ENCODE measurements around the gene FRMD4B. TPM values are rescaled to one million over a fixed set of nuclear protein-coding genes. Genes with fewer than 3 reads are reported as not detected.

The FRMD4B gene
- total RNA-seq: 10 to 100 TPM; 58.0 to 71.9 (median 63.4) TPM

- WGBS, 2 donors: 2 to 9% methylated on average over 11 to 45 of the region's 65 CpGs
- peak within 1 kb of the TSS; percentile 11 for H3K4me3 ChIP-seq (ENCODE audit: low read depth, poor library complexity, severe bottlenecking)
- intact Hi-C loops (cut with DNase I; ENCODE audit: low total_unique reads): no loop called here
- TF ChIP-seq CTCF (IDR thresholded peaks at IDR 0.05): no peak
- TF ChIP-seq POLR2A (IDR thresholded peaks at IDR 0.05): no peak
- peak; percentile 44 to 92 for DNase-seq (ENCODE audit: low spot score in 2 of 2)
These were observed at the start of gene FRMD4B for GRCh38 chr3:69385723-69386555. TSS of gene FRMD4B (minus strand) at chr3:69386088. CDS start at chr3:69385989, 99 bp downstream.

- no peak for DNase-seq (ENCODE audit: low spot score in 2 of 2)
- 47 to 50% methylated on average over 4 of the region's 4 CpGs for WGBS, 2 donors
- no peak for TF ChIP-seq POLR2A (IDR thresholded peaks at IDR 0.05)
- TF ChIP-seq CTCF (IDR thresholded peaks at IDR 0.05): no peak
- intact Hi-C loops (cut with DNase I; ENCODE audit: low total_unique reads): no loop called here
- H3K4me3 ChIP-seq (ENCODE audit: low read depth, poor library complexity, severe bottlenecking): no peak overlapping the region
These were observed 48.1 kb upstream of the FRMD4B start for GRCh38 chr3:69433969-69434325.

GRCh38 chr3:69433121-69433968, 47.5 kb upstream of the FRMD4B start:
- no peak for DNase-seq (ENCODE audit: low spot score in 2 of 2)
- WGBS, 2 donors: 83 to 92% methylated on average over 6 of the region's 6 CpGs
- TF ChIP-seq CTCF (IDR thresholded peaks at IDR 0.05) (no peak), POLR2A (IDR thresholded peaks at IDR 0.05) (no peak)
- no peak overlapping the region for H3K4me3 ChIP-seq (ENCODE audit: low read depth, poor library complexity, severe bottlenecking)
- intact Hi-C loops (cut with DNase I; ENCODE audit: low total_unique reads): no loop called here

GRCh38 chr3:69428657-69429255, 42.9 kb upstream of the FRMD4B start:
- intact Hi-C loops (cut with DNase I; ENCODE audit: low total_unique reads): loop anchor here (10.0 kb wide), 1 partner anchor 264 kb away; no protein-coding TSS in a partner anchor
- DNase-seq (ENCODE audit: low spot score in 2 of 2): no peak
- 72 to 79% methylated on average over 1 of the region's 1 CpG for WGBS, 2 donors
- H3K4me3 ChIP-seq (ENCODE audit: low read depth, poor library complexity, severe bottlenecking): no peak overlapping the region
- TF ChIP-seq POLR2A (IDR thresholded peaks at IDR 0.05): no peak
- TF ChIP-seq CTCF (IDR thresholded peaks at IDR 0.05): no peak

GRCh38 chr3:69426967-69427304, 41.0 kb upstream of the FRMD4B start:
- no peak for DNase-seq (ENCODE audit: low spot score in 2 of 2)
- no peak for TF ChIP-seq CTCF (IDR thresholded peaks at IDR 0.05)
- no peak for TF ChIP-seq POLR2A (IDR thresholded peaks at IDR 0.05)
- no peak overlapping the region for H3K4me3 ChIP-seq (ENCODE audit: low read depth, poor library complexity, severe bottlenecking)
- intact Hi-C loops (cut with DNase I; ENCODE audit: low total_unique reads): loop anchor here (10.0 kb wide), 1 partner anchor 262 kb away; no protein-coding TSS in a partner anchor

Data from lower leg skin (tissue), 4 donors.